Right atrium auricular region (tissue), 2 donors: Measurements from ENCODE around the gene PMVK. TPM values are rescaled to one million over a fixed set of nuclear protein-coding genes. Genes with fewer than 3 reads are reported as not detected.

Experiments
- DNase-seq: peaks from one replicate; pipeline ENCODE4 v3.0.0-alpha.2; 2019; ENCODE audit warnings: low spot score
- H3K27ac ChIP-seq, 2 donors: fragments of 200-600 bp; sonication (generic); 1 replicate in 1 of 2; 2 replicates in 1 of 2; pipeline ENCODE4 v1.5.1; 2016 to 2019
- H3K27me3 ChIP-seq, 2 donors: fragments of 200-600 bp; sonication (generic); one replicate each; pipeline versions ENCODE4 v1.5.1 to v1.6.0; 2017 to 2019
- H3K36me3 ChIP-seq: fragments of 200-600 bp; sonication (generic); one replicate; pipeline ENCODE4 v1.5.1; 2016
- H3K4me1 ChIP-seq, 2 donors: fragments of 200-600 bp; sonication (generic); one replicate each; pipeline versions ENCODE4 v1.5.1 to v1.6.0; 2017 to 2019
- H3K4me3 ChIP-seq, 2 donors: fragments of 200-600 bp; sonication (generic); 1 replicate in 1 of 2; 2 replicates in 1 of 2; pipeline ENCODE4 v1.5.1; 2017 to 2019; ENCODE audit warnings: mild to moderate bottlenecking in 1 of 2, moderate library complexity in 1 of 2
- H3K9me3 ChIP-seq, 2 donors: fragments of 200-600 bp; sonication (generic); one replicate each; pipeline ENCODE4 v1.5.1; 2019
- total RNA-seq, 2 donors: library from RNA; depleted of rRNA; stranded (reverse); fragments of >200 nt; gene quantifications; one replicate each; pipeline ENCODE4 v1.1.0, GENCODE V29; 2016
- TF ChIP-seq, protein P1 (sequence below), 2 donors: fragments of 200-600 bp; sonication (generic); IDR thresholded peaks; one replicate each; pipeline ENCODE4 v1.5.1; 2019; ENCODE audit warnings: antibody characterized with exemption in 2 of 2

The PMVK gene
- total RNA-seq, 2 donors from 2014 or later: 15.7 to 21.2 TPM

DNA sequence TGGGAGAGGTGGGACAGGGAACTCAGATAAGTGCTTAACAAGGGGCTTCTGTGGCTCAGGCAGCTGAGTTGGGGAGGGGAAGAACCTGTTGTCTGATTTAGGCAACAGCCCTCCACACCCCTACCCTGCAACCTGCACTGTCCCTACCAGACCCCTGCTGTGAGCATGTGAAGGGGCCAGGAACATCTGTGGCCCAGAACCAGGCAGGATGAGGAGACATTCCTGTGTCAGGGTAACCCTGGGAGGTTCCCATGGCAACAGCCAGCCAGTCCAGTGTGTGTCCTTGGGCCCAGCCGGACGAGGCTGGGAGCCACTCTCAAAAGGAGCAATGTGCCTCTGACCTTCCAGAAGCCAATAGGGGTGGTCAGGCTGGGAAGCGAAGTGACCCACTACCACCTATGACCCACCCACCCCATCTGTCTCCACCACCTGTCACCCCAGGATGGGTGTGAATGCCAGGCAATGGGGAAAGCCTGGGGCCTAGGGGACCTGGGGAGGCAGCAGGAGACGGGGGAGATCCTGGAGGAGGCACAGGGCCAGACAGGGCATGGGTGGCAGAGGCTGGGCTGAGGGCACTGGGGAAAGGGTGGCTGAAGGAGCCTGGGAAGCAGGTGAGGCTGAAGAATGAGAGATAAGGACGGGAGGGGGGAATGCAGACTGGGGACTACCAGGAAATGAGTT is 5.0 kb upstream of the PMVK start:
- Histone ChIP-seq H3K4me3 (no peak overlapping the region), H3K4me1 (peaks cover 0 to 62% of the 10 kb centered on the region in 2 donors), H3K27me3 (no peaks in the 10 kb centered on the region), H3K36me3 (peaks cover 4% of the 10 kb centered on the region), H3K9me3 (no peaks in the 10 kb centered on the region), H3K27ac (peak overlapping the region; percentile 44 to 46)
- no peak for DNase-seq
- TF ChIP-seq, protein P1, sequence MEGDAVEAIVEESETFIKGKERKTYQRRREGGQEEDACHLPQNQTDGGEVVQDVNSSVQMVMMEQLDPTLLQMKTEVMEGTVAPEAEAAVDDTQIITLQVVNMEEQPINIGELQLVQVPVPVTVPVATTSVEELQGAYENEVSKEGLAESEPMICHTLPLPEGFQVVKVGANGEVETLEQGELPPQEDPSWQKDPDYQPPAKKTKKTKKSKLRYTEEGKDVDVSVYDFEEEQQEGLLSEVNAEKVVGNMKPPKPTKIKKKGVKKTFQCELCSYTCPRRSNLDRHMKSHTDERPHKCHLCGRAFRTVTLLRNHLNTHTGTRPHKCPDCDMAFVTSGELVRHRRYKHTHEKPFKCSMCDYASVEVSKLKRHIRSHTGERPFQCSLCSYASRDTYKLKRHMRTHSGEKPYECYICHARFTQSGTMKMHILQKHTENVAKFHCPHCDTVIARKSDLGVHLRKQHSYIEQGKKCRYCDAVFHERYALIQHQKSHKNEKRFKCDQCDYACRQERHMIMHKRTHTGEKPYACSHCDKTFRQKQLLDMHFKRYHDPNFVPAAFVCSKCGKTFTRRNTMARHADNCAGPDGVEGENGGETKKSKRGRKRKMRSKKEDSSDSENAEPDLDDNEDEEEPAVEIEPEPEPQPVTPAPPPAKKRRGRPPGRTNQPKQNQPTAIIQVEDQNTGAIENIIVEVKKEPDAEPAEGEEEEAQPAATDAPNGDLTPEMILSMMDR (IDR thresholded peaks at IDR 0.05): no peak

- TF ChIP-seq, protein P1 (IDR thresholded peaks at IDR 0.05): no peak
- Histone ChIP-seq H3K4me1 (peaks cover 0 to 68% of the 10 kb centered on the region in 2 donors), H3K27ac (peak overlapping the region; percentile 3 to 44), H3K27me3 (no peaks in the 10 kb centered on the region), H3K9me3 (no peaks in the 10 kb centered on the region), H3K36me3 (no peaks in the 10 kb centered on the region), H3K4me3 (no peak overlapping the region)
- DNase-seq: no peak
Observed at GRCh38 chr1:154940651-154941194, 4.2 kb upstream of the PMVK start.

DNA sequence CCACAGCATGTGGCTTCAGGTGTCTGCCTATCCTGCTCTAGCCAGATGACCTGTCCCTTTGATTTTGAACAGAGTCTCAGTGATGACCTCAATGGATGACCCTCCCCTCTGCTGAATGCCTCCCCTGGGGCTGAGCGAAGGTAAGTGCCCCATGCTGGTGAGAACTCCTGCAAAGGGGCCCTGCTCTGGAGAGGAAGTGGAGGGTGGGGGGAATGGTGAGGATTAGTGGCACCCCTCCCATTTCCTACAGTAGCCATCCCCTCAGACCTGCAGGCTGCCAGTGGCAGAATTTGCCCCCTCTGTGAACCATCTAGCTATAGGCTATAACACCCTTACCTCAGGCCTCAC is 3.7 kb upstream of the PMVK start:
- TF ChIP-seq, protein P1 (IDR thresholded peaks at IDR 0.05): no peak
- Histone ChIP-seq H3K4me1 (peaks cover 0 to 73% of the 10 kb centered on the region in 2 donors), H3K27ac (peak overlapping the region; percentile 3 to 44), H3K27me3 (no peaks in the 10 kb centered on the region), H3K36me3 (no peaks in the 10 kb centered on the region), H3K4me3 (no peak overlapping the region), H3K9me3 (no peaks in the 10 kb centered on the region)
- no peak for DNase-seq

DNA sequence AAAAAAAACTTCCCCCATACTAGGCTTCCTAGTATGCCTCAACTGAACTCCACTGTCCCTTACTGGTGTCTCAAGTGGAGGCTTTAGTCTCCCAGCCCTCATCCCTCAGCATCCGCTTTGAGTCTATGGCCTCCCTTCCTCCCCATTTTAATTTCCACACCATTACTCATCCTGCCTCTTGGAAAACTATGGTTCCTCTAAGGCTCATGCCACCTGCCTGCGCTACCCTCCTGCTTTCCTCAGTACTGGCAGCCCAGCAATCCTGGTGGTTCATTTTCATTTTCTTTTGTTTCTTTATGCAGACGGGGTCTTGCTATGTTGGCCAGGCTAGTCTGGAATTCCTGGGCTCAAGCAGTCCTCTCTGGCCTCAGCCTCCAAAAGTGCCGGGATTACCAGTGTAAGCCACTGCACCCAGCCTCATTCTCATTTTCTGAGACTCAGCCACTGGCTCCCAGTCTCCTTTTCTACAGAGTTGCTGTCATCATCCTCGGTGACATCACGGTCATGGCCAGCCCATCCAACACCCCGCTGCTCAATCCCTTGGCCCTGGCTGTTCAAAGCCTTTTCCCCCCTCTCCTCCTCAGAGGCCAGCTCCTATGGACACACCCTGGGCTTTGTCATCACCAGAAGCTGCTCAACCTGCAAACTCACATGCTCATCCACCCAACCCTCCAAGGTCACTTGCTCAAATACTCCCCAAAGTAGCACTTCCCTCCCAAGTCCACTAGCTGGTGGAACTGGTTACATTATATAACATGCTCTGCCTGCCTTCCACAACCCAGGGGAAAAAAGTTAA is 2.3 kb upstream of the PMVK start:
- no peaks in the 10 kb centered on the region for H3K27me3 ChIP-seq

DNA sequence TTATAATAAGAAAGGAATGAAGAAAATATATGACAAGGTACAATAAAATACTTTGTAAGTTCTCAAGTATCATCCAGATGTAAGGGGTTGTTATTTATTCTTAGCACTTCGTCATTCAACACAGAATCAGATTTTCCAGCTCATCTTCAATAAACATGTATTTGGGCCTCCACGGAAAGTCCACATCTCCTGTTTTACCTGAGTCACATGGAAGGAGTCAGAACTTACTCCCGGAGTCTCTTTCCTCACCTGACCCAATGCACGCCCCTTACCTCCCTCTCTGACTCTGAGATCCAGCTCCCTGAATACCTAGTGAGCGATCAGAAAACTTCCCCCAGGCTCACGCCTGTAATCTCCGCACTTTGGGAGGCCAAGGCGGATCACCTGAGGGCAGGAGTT is 1.5 kb upstream of the PMVK start:
- Histone ChIP-seq H3K27ac (peak overlapping the region; percentile 97), H3K4me3 (peak overlapping the region; percentile 55 to 66), H3K36me3 (no peaks in the 10 kb centered on the region), H3K9me3 (no peaks in the 10 kb centered on the region), H3K27me3 (no peaks in the 10 kb centered on the region), H3K4me1 (peaks cover 0 to 56% of the 10 kb centered on the region in 2 donors)
- no peak for DNase-seq
- TF ChIP-seq, protein P1 (IDR thresholded peaks at IDR 0.05): no peak

More for the DNA sequence above, 2.3 kb upstream of the PMVK start:
- Histone ChIP-seq H3K4me1 (peaks cover 0 to 61% of the 10 kb centered on the region in 2 donors), H3K36me3 (no peaks in the 10 kb centered on the region), H3K4me3 (no peak overlapping the region), H3K9me3 (no peaks in the 10 kb centered on the region), H3K27ac (peak overlapping the region; percentile 97)
- DNase-seq: no peak
- TF ChIP-seq, protein P1 (IDR thresholded peaks at IDR 0.05): no peak
